ENCODE data around the gene COMT.

COMT gene

DNA sequence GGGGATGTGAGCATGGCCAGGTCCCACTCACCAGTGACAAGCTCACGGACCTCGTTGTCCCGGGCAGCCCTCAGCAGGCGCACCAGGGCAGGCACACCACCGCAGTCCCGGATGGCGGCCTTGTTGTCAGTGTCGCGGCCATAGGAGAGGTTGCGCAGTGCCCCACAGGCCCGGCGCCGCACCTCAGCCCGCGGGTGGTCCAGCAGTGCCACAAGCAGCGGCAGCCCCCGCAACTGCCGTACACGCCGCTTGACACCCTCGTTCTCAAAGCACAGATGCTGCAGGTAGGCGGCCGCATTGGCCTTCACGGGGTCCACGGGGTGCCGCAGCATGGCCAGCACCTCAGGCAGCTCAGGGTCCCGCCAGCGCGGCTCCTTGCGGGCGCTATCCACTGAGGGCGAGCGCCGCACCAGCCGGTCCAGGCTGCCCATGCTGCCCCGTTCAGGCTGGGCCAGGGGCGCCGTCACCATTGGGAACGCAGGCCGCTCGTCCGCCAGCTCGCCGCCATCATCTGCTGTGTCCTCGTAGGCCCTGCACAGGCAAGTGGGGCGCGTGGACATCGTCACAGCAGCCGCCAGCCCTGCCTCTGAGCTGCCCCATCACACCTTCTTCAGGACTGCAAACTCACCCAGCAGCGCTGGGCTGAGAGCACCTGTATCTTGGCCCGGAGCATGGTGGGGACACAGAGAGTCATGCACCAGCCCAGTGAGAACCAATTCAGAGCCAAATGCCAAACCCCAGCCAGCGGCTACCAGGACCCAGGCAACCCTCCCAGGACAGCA, 38.3 kb downstream of the COMT start:
- TF ChIP-seq, protein P1, sequence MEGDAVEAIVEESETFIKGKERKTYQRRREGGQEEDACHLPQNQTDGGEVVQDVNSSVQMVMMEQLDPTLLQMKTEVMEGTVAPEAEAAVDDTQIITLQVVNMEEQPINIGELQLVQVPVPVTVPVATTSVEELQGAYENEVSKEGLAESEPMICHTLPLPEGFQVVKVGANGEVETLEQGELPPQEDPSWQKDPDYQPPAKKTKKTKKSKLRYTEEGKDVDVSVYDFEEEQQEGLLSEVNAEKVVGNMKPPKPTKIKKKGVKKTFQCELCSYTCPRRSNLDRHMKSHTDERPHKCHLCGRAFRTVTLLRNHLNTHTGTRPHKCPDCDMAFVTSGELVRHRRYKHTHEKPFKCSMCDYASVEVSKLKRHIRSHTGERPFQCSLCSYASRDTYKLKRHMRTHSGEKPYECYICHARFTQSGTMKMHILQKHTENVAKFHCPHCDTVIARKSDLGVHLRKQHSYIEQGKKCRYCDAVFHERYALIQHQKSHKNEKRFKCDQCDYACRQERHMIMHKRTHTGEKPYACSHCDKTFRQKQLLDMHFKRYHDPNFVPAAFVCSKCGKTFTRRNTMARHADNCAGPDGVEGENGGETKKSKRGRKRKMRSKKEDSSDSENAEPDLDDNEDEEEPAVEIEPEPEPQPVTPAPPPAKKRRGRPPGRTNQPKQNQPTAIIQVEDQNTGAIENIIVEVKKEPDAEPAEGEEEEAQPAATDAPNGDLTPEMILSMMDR (conservative IDR thresholded peaks at IDR 0.05; ENCODE audit: low read length) = no peak
- TF ChIP-seq EZH2phosphoT487 (IDR thresholded peaks at IDR 0.05; ENCODE audit: borderline replicate concordance) = no peak
- no peaks in the 10 kb centered on the region for H3K36me3 ChIP-seq (ENCODE audit: insufficient read depth, low read length)

DNA sequence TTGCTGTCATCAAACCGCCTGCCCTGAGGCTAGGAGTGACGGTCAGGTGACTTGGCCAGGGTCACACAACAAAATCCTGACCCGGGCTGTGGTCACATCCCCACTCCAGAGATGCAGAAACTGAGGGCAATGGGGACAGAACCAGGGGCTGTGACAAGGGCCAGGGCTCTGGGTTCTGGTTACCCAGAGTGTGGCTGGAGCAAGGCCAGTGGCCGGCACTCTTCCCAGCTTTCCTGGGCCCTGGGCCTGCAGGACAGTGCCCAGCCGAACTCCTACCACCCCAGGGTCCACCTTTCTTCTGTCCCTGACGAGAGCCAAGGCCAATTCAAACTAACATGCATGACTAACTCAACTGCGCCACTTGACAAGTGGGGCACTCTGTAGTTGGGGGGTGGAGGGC, 39.2 kb downstream of the COMT start:
- H3K4me2 ChIP-seq (ENCODE audit: low read depth, low read length, poor library complexity, severe bottlenecking) = no peak overlapping the region
- H3F3A ChIP-seq (ENCODE audit: low read depth) = no peaks in the 10 kb centered on the region
- H4K20me1 ChIP-seq (ENCODE audit: insufficient read depth, low read length, poor library complexity, severe bottlenecking) = no peaks in the 10 kb centered on the region
- H3K4me3 ChIP-seq (ENCODE audit: low read length, poor library complexity, severe bottlenecking) = no peak overlapping the region
- no peak overlapping the region for H2AFZ ChIP-seq (ENCODE audit: low read length)
- no peaks in the 10 kb centered on the region for H3K9me2 ChIP-seq (replicated peaks; ENCODE audit: low read depth, low read length)
- no peaks in the 10 kb centered on the region for H3K27me3 ChIP-seq (ENCODE audit: insufficient read depth, low read length, poor library complexity, severe bottlenecking)
- no peak for TF ChIP-seq EZH2phosphoT487 (IDR thresholded peaks at IDR 0.05; ENCODE audit: borderline replicate concordance)
- TF ChIP-seq, protein P1 (conservative IDR thresholded peaks at IDR 0.05; ENCODE audit: low read length) = no peak
- H3K79me2 ChIP-seq (ENCODE audit: insufficient read depth, low read length) = no peaks in the 10 kb centered on the region
- no peaks in the 10 kb centered on the region for H3K9me3 ChIP-seq (ENCODE audit: insufficient read depth, low read depth, low read length)
- H3K4me1 ChIP-seq (ENCODE audit: insufficient read depth, low read length, poor library complexity, severe bottlenecking) = peaks cover 6% of the 10 kb centered on the region
- H3K9ac ChIP-seq (ENCODE audit: low read depth, low read length, poor library complexity, severe bottlenecking) = no peak overlapping the region
- no peaks in the 10 kb centered on the region for H3K36me3 ChIP-seq (ENCODE audit: insufficient read depth, low read length)

More for the DNA sequence above, 38.3 kb downstream of the COMT start:
- Histone ChIP-seq H2AFZ (ENCODE audit: low read length) (no peak overlapping the region), H4K20me1 (ENCODE audit: insufficient read depth, low read length, poor library complexity, severe bottlenecking) (no peaks in the 10 kb centered on the region), H3F3A (ENCODE audit: low read depth) (0 out of 2 replicates have a peak, but pooled peaks cover 2% of the 10 kb centered on the region), H3K9me2 (replicated peaks; ENCODE audit: low read depth, low read length) (no peaks in the 10 kb centered on the region), H3K4me3 (ENCODE audit: low read length, poor library complexity, severe bottlenecking) (no peak overlapping the region), H3K4me2 (ENCODE audit: low read depth, low read length, poor library complexity, severe bottlenecking) (no peak overlapping the region), H3K9me3 (ENCODE audit: insufficient read depth, low read depth, low read length) (no peaks in the 10 kb centered on the region), H3K27me3 (ENCODE audit: insufficient read depth, low read length, poor library complexity, severe bottlenecking) (no peaks in the 10 kb centered on the region), H3K79me2 (ENCODE audit: insufficient read depth, low read length) (no peaks in the 10 kb centered on the region), H3K9ac (ENCODE audit: low read depth, low read length, poor library complexity, severe bottlenecking) (no peak overlapping the region), H3K4me1 (ENCODE audit: insufficient read depth, low read length, poor library complexity, severe bottlenecking) (peaks cover 14% of the 10 kb centered on the region)

DNA sequence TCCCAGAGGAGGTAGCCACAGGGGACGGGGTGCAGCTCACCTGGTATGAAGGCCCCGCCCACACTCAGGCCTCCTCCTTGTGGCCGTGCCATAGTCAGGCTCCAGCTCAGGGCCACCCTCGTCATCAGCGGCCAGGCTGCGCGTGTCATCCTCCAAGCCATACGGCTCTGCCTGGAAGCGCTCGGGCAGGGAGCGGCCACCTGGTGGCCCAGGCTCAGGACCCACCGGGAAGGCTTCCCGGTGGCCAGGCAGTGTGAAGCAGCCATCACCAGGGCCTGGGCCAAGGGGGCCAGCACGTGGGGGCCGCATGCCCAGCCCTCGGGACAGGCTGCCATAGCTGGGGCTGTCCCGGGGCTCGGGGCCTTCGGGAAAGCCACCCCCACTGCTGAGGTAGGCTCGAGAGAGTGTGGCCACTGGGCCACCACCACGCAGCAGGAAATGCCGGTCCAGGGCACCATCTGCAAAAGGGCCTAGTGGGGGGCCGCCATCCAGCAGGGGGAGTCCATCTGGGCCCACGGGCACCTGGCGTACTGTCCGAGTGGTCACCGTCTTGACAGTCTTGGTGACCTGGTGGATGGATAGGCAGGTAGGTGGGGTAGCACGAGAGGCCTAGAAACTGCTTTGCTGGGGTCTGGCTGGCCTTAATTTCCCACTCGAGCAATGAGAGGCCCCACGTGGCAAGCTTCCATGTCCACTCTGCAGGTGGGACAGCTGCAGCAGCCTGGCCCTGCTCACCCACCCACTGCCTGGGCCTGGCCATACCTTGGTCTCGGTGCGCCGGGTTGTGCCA, 39.8 kb downstream of the COMT start:
- TF ChIP-seq, protein P1 (conservative IDR thresholded peaks at IDR 0.05; ENCODE audit: low read length) = no peak
- no peak for TF ChIP-seq EZH2phosphoT487 (IDR thresholded peaks at IDR 0.05; ENCODE audit: borderline replicate concordance)
- Histone ChIP-seq H3K9ac (ENCODE audit: low read depth, low read length, poor library complexity, severe bottlenecking) (no peak overlapping the region), H3K4me3 (ENCODE audit: low read length, poor library complexity, severe bottlenecking) (no peak overlapping the region), H3K27me3 (ENCODE audit: insufficient read depth, low read length, poor library complexity, severe bottlenecking) (no peaks in the 10 kb centered on the region), H3K9me2 (replicated peaks; ENCODE audit: low read depth, low read length) (no peaks in the 10 kb centered on the region), H2AFZ (ENCODE audit: low read length) (no peak overlapping the region), H3K9me3 (ENCODE audit: insufficient read depth, low read depth, low read length) (no peaks in the 10 kb centered on the region), H3F3A (ENCODE audit: low read depth) (no peaks in the 10 kb centered on the region), H3K36me3 (ENCODE audit: insufficient read depth, low read length) (no peaks in the 10 kb centered on the region), H3K4me2 (ENCODE audit: low read depth, low read length, poor library complexity, severe bottlenecking) (no peak overlapping the region), H3K4me1 (ENCODE audit: insufficient read depth, low read length, poor library complexity, severe bottlenecking) (no peaks in the 10 kb centered on the region), H4K20me1 (ENCODE audit: insufficient read depth, low read length, poor library complexity, severe bottlenecking) (no peaks in the 10 kb centered on the region), H3K79me2 (ENCODE audit: insufficient read depth, low read length) (no peaks in the 10 kb centered on the region)

Measured in Loucy (cell line).